Spleen (tissue), 7 donors: Measurements from ENCODE around the gene NKAIN2.

ENCODE experiments used
- CTCF ChIP-seq, 11 experiments: fragments of 200-600 bp in 7 of 11; fragments of 450-650 bp in 4 of 11; sonication (generic) in 4 of 11; IDR thresholded peaks in 8 of 11; conservative IDR thresholded peaks in 3 of 11; 1 replicate in 7 of 11; 2 replicates in 4 of 11; pipeline versions ENCODE4 v1.4.0 to v1.8.0; 2016 to 2021; ENCODE audit warnings: antibody characterized with exemption in 11 of 11, inconsistent platforms in 4 of 11, mild to moderate bottlenecking in 1 of 11
- POLR2AphosphoS5 ChIP-seq, 3 donors: sonication (generic); formaldehyde crosslinking; IDR thresholded peaks; one replicate each; pipeline ENCODE4 v1.5.1; 2017; ENCODE audit warnings: antibody characterized with exemption in 3 of 3
- donor health status: DM: no; HTN: no; CAD: no; lungs with moderate emphysema.
- donor health status: DM: no; HTN: no; CAD: no.
- donor health status: DM: no; HTN: no; CAD: no.

DNA sequence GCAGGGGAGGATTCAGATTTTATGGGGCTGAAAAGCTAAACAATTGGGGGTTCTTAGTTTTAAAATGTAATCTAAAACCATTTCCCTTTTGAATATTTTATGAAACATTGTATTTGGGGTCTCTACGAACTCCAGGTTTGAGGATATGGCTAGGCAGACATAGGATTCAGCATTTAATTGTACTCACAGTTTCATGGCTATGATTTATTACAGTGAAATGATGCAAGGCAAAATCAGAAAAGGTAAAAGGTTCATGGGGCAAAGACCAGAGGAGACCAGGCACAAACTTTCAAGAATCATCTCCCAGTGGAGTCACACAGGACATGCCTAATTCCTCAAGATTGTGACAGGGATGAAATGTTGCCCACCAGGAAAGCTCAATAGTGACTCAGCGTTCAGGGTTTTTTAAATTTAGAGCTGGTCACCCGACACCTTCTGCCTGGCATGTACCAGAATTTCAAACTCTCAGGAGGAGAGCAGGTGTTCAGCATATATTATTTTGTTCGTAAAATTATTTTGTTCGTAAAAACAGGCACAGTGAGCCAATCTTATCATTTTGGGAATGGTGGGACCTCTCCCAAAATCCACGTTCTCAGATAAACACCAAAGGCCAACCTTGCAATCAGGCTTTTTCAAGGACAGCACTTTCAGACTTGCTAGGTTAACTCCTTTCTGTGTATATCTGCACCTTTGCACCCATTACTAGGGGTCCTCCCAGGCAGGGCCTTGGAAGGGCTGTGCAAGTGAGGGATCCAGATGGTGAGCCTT, 270.3 kb downstream of the NKAIN2 start:
- no peak for TF ChIP-seq CTCF (IDR thresholded peaks at IDR 0.05 in 8 of 11, conservative IDR thresholded peaks at IDR 0.05 in 3 of 11)
- TF ChIP-seq POLR2AphosphoS5 (IDR thresholded peaks at IDR 0.05) = no peak
